GM20000 (cell line): Measurements from ENCODE around the gene HYI.

ENCODE experiments used
- DNase-seq: peaks from one replicate; pipeline ENCODE4 v3.0.0; 2012; ENCODE audit warnings: low spot score
- TF ChIP-seq, protein P1 (sequence below): IDR thresholded peaks from 2 replicates; pipeline ENCODE4 v1.5.1; 2012; ENCODE audit warnings: mild to moderate bottlenecking, control low read depth; ENCODE audit errors: extremely low read depth, missing control alignments

Gene HYI

DNA sequence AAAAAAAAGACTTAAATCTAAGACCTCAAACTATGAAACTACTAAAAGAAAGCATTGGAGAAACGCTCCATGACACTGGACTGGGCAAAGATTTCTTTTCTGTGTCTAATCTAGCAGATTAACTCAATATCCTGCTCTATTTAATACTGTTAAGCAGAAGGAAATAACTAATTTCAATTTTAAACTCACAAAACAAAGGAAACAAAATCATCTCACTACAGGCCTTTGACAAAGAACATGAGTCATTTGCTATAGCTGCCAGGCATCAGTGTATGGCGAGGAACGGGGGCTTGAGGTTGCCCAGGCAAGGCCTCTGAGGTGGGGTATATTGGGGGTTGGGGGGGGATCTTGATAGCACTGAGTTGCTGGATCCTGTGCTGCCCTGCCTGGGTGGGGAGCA, 43.2 kb downstream of the HYI start:
- TF ChIP-seq, protein P1, sequence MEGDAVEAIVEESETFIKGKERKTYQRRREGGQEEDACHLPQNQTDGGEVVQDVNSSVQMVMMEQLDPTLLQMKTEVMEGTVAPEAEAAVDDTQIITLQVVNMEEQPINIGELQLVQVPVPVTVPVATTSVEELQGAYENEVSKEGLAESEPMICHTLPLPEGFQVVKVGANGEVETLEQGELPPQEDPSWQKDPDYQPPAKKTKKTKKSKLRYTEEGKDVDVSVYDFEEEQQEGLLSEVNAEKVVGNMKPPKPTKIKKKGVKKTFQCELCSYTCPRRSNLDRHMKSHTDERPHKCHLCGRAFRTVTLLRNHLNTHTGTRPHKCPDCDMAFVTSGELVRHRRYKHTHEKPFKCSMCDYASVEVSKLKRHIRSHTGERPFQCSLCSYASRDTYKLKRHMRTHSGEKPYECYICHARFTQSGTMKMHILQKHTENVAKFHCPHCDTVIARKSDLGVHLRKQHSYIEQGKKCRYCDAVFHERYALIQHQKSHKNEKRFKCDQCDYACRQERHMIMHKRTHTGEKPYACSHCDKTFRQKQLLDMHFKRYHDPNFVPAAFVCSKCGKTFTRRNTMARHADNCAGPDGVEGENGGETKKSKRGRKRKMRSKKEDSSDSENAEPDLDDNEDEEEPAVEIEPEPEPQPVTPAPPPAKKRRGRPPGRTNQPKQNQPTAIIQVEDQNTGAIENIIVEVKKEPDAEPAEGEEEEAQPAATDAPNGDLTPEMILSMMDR = no peak
- DNase-seq = no peak

DNA sequence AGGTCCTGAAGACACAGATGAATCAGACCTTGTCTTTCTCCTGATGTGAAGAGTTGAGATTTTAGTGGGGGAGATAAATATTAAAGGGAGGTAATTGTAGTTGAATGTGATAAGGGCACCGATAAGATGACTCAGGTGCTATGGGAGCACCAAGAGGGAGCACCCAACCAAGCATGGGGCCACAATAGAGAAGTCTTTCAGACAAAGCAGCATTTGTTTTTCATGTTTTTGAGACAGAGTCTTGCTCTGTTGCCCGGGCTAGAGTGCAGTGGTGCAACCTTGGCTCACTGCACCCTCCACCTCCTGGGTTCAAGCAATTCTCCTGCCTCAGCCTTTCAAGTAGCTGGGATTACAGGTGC, 47.9 kb downstream of the HYI start:
- TF ChIP-seq, protein P1 = no peak
- DNase-seq = no peak

- no peak for DNase-seq
Observed at GRCh38 chr1:43405219-43405875, 48.4 kb downstream of the HYI start.

DNA sequence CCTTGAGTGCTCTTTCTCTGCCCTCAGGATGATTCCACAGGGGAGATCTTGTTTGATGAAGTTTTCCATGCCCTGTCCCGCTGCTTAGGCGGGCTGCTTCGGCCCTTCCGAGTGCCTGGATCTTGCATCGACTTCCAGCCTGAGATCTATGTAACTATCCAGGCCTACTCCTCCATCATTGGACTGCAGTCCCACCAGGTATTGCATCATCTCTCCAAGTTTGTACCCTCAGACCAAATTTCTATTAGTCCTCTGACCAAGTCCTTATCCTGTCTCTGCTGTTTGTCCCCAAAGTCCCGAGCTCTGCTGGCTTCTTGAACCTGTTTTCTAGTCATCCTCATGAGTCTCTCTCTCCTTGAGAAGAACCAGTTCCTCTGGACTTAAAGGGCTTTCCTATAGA, 49.4 kb downstream of the HYI start:
- DNase-seq = no peak
- TF ChIP-seq, protein P1 = no peak

More at GRCh38 chr1:43405219-43405875, 48.4 kb downstream of the HYI start:
- TF ChIP-seq, protein P1 = no peak

DNA sequence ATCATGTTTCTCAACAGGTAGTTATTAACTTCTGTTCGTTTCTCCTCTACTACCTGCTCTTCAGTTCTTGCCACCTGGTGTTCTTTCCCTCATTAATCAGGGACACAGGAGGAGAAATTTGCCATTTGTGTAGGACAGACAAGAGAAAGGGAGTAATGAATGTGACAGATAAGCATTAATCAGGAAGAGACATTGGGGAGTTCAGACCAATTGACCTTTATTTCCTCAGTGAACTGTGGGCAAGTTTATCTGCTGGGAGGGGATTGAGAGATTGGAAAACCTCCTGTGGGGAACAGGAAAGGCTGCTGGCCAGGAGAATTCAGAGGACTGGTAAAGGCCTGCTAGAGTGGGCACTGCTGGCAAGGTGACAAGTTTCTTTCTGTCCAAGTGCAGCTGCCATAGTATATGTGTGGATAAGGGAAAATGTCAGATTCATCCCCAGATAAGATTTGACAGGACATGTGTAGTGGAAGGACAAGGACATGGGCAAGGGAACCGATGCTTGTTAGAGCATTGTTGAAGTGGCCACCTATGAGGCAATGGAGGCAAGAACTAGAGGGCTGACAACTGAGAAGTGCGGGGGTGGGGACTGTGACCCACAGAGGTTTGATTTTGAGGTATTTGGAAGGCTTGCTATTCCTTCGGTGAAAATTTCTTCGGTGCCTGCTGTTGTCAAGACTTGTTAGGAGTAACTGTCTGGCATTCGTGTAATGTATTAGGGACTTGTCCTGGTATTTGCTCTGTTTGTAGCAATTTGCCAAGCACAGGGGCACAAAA, 51.5 kb downstream of the HYI start:
- TF ChIP-seq, protein P1 = no peak
- no peak for DNase-seq
